Activated CD4-positive, alpha-beta T cell treated with anti-CD3 and anti-CD28 coated beads, Interleukin-2, amount 10 ng/mL, durations not matched to agents 7 days and 5 days (primary cell): ENCODE data around the gene ENDOU. TPM values are rescaled to one million over a fixed set of nuclear protein-coding genes. Genes with fewer than 3 reads are reported as not detected.

Source experiments
- CTCF ChIA-PET: fragments of 350-600 bp; sonication (Branson Sonifier 250); formaldehyde crosslinking; loops from one replicate; lab custom pipeline; 2021; ENCODE audit warnings: antibody characterized with exemption; lab: Charles Lee
- POLR2A ChIA-PET: fragments of 350-600 bp; sonication (Branson Sonifier 250); formaldehyde crosslinking; loops from one replicate; lab custom pipeline; 2021; ENCODE audit warnings: antibody characterized with exemption; lab: Charles Lee
- DNase-seq: peaks from one replicate; pipeline ENCODE4 v3.0.0-alpha.2; 2020
- H3K27ac Mint-ChIP-seq: one replicate; pipeline ENCODE4 v1.8.0; 2021; ENCODE audit warnings: mild to moderate bottlenecking, moderate library complexity, mixed read lengths
- H3K27me3 Mint-ChIP-seq: one replicate; pipeline ENCODE4 v1.8.0; 2021; ENCODE audit warnings: mixed read lengths
- H3K36me3 Mint-ChIP-seq: one replicate; pipeline ENCODE4 v1.8.0; 2021; ENCODE audit warnings: low read depth, mixed read lengths
- H3K4me1 Mint-ChIP-seq: one replicate; pipeline ENCODE4 v1.8.0; 2021; ENCODE audit warnings: mixed read lengths
- H3K4me3 Mint-ChIP-seq: one replicate; pipeline ENCODE4 v1.8.0; 2021; ENCODE audit warnings: mild to moderate bottlenecking, moderate library complexity, mixed read lengths
- H3K9me3 Mint-ChIP-seq: one replicate; pipeline ENCODE4 v1.8.0; 2021; ENCODE audit warnings: mixed read lengths
- total RNA-seq, 2 experiments: library from RNA; stranded (reverse); gene quantifications; one replicate each; pipeline ENCODE4 v1.2.3, GENCODE V29; 2021

Gene ENDOU
- total RNA-seq, 2 experiments from 2014 or later = not detected

- POLR2A ChIA-PET = no interaction called here
These were observed 12.8 kb upstream of the ENDOU start for GRCh38 chr12:47737936-47738594.

DNA sequence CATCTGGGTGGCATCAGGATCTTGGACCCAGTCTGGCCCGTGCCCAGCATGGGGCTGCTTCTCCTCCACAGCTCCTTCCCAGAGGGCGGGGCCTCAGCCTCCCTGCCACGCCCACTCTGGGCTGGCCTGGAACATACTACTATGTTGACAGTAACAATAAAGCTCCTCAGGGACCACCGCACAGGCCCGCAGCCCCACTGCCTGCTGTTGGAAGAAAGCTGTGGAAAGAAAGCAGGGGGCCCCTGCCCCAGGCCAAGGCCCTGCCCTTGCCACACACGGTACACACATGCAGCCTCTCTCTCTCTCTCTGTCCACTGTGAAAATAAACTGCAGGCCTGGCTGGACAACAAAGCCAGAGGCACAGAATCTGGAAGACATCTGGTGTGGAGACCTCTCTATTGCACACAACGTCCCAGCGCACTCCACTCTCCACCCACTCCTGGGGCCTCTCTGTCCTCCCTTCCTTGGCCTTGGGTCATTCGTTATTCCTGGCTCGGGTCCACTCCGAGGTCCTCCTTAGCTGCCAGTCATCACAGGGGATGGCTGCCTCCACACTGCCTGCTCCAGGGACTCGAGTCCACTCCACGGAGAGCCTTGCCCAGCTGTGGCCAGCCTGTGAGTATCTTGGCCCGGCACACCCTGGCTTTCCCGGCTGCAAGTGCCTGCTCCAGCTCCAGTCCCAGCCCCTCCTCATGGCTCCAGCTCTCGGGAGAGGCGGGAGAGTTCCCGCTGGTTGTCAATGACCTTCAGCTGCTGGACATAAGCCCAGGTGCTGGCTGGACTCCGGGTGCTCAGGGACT is 11.8 kb upstream of the ENDOU start:
- Mint-ChIP-seq H3K27me3 (no peaks in the 10 kb centered on the region), H3K4me3 (no peak overlapping the region), H3K9me3 (no peaks in the 10 kb centered on the region), H3K36me3 (no peaks in the 10 kb centered on the region), H3K27ac (no peak overlapping the region), H3K4me1 (peaks cover 13% of the 10 kb centered on the region)
- DNase-seq = no peak
- ChIA-PET POLR2A (no interaction called here), CTCF (interaction anchor here (0.9 to 2.1 kb wide), 10 partner anchors 10 to 104 kb away, joined by 3 to 8 read pairs (median 4); no protein-coding TSS in a partner anchor)

More at GRCh38 chr12:47737936-47738594, 12.8 kb upstream of the ENDOU start:
- no peaks in the 10 kb centered on the region for H3K36me3 Mint-ChIP-seq
- H3K4me3 Mint-ChIP-seq = no peak overlapping the region
- no peaks in the 10 kb centered on the region for H3K9me3 Mint-ChIP-seq
- DNase-seq = no peak
- CTCF ChIA-PET = no interaction called here
- H3K27me3 Mint-ChIP-seq = no peaks in the 10 kb centered on the region
- peaks cover 17% of the 10 kb centered on the region for H3K4me1 Mint-ChIP-seq
- no peak overlapping the region for H3K27ac Mint-ChIP-seq

DNA sequence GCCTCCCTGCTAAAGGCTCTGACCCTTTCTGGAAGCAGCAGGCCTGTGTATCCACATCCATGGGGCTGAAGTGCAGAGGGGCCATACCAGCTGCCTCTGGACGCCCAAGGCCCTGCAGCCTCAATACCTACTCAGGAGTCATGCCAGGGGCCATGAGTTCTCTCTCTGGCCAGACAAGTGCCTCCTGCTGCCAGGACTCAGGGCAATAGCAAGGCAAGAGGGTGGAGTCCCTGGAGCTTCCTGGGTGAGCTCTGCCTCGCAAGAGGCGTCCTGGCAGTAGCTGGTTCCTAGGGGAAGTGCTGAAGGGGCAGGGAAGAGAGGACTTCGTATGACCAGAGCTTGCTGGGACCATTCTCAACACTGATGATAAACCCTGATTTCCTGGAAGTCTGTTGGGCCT is 10.9 kb upstream of the ENDOU start:
- H3K4me1 Mint-ChIP-seq = peaks cover 6% of the 10 kb centered on the region
- no peak overlapping the region for H3K27ac Mint-ChIP-seq
- no peaks in the 10 kb centered on the region for H3K36me3 Mint-ChIP-seq
- no peaks in the 10 kb centered on the region for H3K27me3 Mint-ChIP-seq
- no peak overlapping the region for H3K4me3 Mint-ChIP-seq
- ChIA-PET CTCF (interaction anchor here (0.9 to 2.1 kb wide), 10 partner anchors 11 to 104 kb away, joined by 3 to 8 read pairs (median 4); no protein-coding TSS in a partner anchor), POLR2A (no interaction called here)
- H3K9me3 Mint-ChIP-seq = no peaks in the 10 kb centered on the region
- no peak for DNase-seq

- ChIA-PET POLR2A (no interaction called here), CTCF (interaction anchor here (0.9 to 3.6 kb wide), 7 partner anchors 12 to 102 kb away, joined by 3 to 17 read pairs (median 4); no protein-coding TSS in a partner anchor)
- peaks cover 1% of the 10 kb centered on the region for H3K4me1 Mint-ChIP-seq
- H3K9me3 Mint-ChIP-seq = no peaks in the 10 kb centered on the region
- H3K36me3 Mint-ChIP-seq = no peaks in the 10 kb centered on the region
- no peaks in the 10 kb centered on the region for H3K27me3 Mint-ChIP-seq
- DNase-seq = no peak
- H3K27ac Mint-ChIP-seq = no peak overlapping the region
- no peak overlapping the region for H3K4me3 Mint-ChIP-seq
These were observed 10.4 kb upstream of the ENDOU start for GRCh38 chr12:47735649-47736048.

DNA sequence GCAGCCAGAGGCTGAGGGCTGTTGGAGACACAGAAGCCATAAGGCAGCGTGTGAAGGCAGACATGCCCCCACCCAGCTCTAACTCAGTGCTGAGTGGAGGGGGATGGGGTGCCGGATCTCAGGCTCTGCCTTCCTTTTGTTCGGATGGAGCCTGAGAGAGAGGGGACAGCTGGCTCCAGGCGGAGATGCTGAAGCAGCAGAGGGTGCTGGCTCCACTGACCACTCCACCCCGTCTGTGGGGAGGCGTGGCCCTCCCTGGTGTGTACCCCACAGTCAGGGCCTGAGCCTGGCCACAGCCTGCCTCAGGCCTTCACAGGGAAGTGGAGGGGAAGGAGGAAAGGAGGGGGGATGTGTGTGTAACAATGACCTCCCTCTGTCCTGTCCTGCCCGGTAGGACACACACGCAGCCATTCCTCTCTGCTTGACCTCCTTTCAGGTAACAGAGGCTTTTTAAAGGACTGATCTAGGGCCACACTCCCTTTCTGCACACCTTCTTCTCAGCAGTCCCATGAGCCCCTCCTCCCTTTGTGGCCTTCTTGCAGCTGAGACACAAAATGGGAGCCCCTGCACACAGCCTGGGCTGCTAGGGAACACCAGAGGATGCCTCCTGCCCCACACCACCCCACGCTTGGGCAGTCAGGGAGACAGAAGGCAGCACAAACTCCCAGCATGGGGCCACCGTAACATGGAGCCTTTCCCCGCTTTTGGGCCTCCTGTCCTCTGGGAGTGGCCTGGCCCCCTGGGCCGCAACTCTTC is 9.6 kb upstream of the ENDOU start:
- Mint-ChIP-seq H3K4me1 (peaks cover 1% of the 10 kb centered on the region), H3K9me3 (no peaks in the 10 kb centered on the region), H3K36me3 (no peaks in the 10 kb centered on the region), H3K27me3 (no peaks in the 10 kb centered on the region), H3K27ac (no peak overlapping the region), H3K4me3 (no peak overlapping the region)
- DNase-seq = no peak
- CTCF ChIA-PET = interaction anchor here (2.1 to 3.6 kb wide), 2 partner anchors 13 to 18 kb away, joined by 8 to 17 read pairs; no protein-coding TSS in a partner anchor
- POLR2A ChIA-PET = no interaction called here

DNA sequence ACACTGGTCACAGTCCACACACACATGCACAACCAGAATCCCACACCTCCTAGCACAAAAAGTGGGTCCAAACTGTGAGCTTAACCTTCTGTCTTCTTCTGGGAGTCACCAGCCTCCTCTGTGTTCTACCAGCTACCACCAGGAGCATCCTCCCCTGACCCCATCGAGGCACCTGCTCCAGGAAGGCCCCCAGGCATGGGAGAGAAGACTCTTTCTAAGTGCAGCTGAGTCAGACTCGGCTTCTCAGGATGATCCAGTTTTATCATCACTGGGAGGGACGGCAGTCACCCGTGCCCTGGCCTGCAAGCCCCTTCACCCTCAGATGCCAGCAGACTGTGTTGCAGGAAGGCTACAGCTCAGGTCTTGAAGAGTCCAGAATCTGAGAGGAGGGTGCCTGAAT is 7.9 kb upstream of the ENDOU start:
- Mint-ChIP-seq H3K9me3 (no peaks in the 10 kb centered on the region), H3K27ac (peak overlapping the region; percentile 73), H3K27me3 (no peaks in the 10 kb centered on the region), H3K4me1 (no peaks in the 10 kb centered on the region), H3K4me3 (no peak overlapping the region), H3K36me3 (no peaks in the 10 kb centered on the region)
- DNase-seq = no peak
- POLR2A ChIA-PET = interaction anchor here (0.7 kb wide), 1 partner anchor 294 kb away, joined by 3 read pairs; no protein-coding TSS in a partner anchor
- CTCF ChIA-PET = interaction anchor here (0.8 to 3.6 kb wide), 13 partner anchors 9 to 886 kb away, joined by 3 to 17 read pairs (median 4); no protein-coding TSS in a partner anchor

DNA sequence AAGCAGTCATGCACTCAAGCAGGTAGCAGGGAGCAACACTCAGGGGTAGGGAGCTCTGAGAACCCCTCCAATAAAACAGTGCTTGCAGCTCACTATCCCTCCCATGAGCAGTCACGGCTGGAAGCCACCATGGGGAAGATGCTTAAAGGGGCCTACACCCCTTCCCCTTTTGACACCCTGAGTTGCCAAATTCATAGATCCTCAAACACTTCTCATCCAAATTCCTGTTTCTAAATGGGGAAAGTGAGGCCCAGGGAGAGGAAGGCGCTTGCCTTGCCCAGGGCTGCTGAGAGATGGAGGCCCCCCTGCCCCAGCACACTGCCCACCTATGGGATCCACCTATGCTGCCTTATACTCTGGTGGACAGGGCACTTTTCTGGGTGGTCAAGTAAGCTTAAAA is 7.2 kb upstream of the ENDOU start:
- Mint-ChIP-seq H3K27me3 (no peaks in the 10 kb centered on the region), H3K27ac (no peak overlapping the region), H3K36me3 (no peaks in the 10 kb centered on the region), H3K4me3 (no peak overlapping the region), H3K9me3 (no peaks in the 10 kb centered on the region), H3K4me1 (no peaks in the 10 kb centered on the region)
- CTCF ChIA-PET = interaction anchor here (0.8 to 3.6 kb wide), 13 partner anchors 10 to 887 kb away, joined by 3 to 17 read pairs (median 4); no protein-coding TSS in a partner anchor
- DNase-seq = no peak
- POLR2A ChIA-PET = interaction anchor here (0.7 kb wide), 1 partner anchor 294 kb away, joined by 3 read pairs; no protein-coding TSS in a partner anchor

- POLR2A ChIA-PET = no interaction called here
These were observed 6.4 kb upstream of the ENDOU start for GRCh38 chr12:47731723-47732122.

DNA sequence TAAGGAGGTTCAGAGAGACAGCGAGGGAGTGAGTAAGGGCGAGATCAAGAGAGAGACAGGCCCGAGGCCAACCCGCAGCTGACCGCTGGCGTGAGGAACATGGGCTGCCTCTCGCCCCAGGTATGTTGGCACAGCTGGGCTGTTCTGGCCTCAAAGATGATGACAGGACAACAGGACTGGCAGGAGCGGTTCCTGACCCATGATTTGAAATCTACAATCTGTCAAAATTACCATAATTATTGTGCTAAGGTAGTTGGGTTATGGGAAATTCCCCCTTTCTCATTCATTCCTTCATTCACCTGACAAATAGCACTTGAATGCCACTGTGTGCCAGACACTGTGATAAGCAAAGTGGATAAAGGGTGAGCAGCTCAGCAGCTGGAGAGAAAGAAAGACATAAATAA is 5.1 kb upstream of the ENDOU start:
- DNase-seq = no peak
- CTCF ChIA-PET = interaction anchor here (0.9 to 2.0 kb wide), 4 partner anchors 10 to 17 kb away, joined by 3 to 5 read pairs (median 4); no protein-coding TSS in a partner anchor
- no peak overlapping the region for H3K27ac Mint-ChIP-seq
- H3K36me3 Mint-ChIP-seq = no peaks in the 10 kb centered on the region
- no peak overlapping the region for H3K4me3 Mint-ChIP-seq
- no peaks in the 10 kb centered on the region for H3K27me3 Mint-ChIP-seq
- H3K4me1 Mint-ChIP-seq = no peaks in the 10 kb centered on the region
- POLR2A ChIA-PET = no interaction called here
- H3K9me3 Mint-ChIP-seq = no peaks in the 10 kb centered on the region

More at GRCh38 chr12:47731723-47732122, 6.4 kb upstream of the ENDOU start:
- Mint-ChIP-seq H3K27me3 (no peaks in the 10 kb centered on the region), H3K4me1 (no peaks in the 10 kb centered on the region), H3K36me3 (no peaks in the 10 kb centered on the region), H3K27ac (no peak overlapping the region), H3K9me3 (no peaks in the 10 kb centered on the region), H3K4me3 (no peak overlapping the region)
- CTCF ChIA-PET = interaction anchor here (0.8 to 2.2 kb wide), 9 partner anchors 9 to 274 kb away, joined by 3 to 9 read pairs (median 3); no protein-coding TSS in a partner anchor
- no peak for DNase-seq

- no peak overlapping the region for H3K4me3 Mint-ChIP-seq
- H3K36me3 Mint-ChIP-seq = no peaks in the 10 kb centered on the region
- CTCF ChIA-PET = interaction anchor here (1.1 kb wide), 1 partner anchor 14 kb away, joined by 4 read pairs; no protein-coding TSS in a partner anchor
- no peaks in the 10 kb centered on the region for H3K9me3 Mint-ChIP-seq
- H3K27ac Mint-ChIP-seq = no peak overlapping the region
- no peaks in the 10 kb centered on the region for H3K4me1 Mint-ChIP-seq
- no peak for DNase-seq
- POLR2A ChIA-PET = no interaction called here
- H3K27me3 Mint-ChIP-seq = no peaks in the 10 kb centered on the region
These were observed 3.9 kb upstream of the ENDOU start for GRCh38 chr12:47729233-47729632.

DNA sequence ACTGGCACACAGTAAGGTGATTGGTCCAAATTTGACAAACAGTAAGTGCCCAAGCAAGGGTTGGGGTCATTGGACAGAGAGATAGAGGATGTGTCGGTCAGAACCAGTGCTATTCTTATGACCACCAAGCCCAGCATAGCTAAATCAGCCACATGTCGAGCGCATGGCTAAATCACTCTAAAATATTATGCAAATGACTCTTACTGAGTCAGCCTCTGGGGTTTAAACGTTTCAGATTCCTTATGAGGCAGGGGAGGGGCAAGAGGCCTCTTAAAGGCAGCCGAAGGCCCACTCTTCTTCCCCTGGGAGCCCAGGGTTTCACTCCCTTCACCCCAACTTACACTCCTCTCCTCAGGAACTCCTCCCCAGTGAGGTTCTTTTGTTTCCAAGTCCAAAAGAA is 603 bp upstream of the ENDOU start:
- no peak overlapping the region for H3K27ac Mint-ChIP-seq

More for the DNA sequence above, 603 bp upstream of the ENDOU start:
- ChIA-PET POLR2A (no interaction called here), CTCF (interaction anchor here (0.6 to 5.1 kb wide), 6 partner anchors 10 to 46 kb away, joined by 3 to 40 read pairs (median 8); no protein-coding TSS in a partner anchor)
- DNase-seq = no peak
- Mint-ChIP-seq H3K36me3 (peaks cover 3% of the 10 kb centered on the region), H3K9me3 (no peaks in the 10 kb centered on the region), H3K4me3 (no peak overlapping the region), H3K4me1 (peaks cover 25% of the 10 kb centered on the region), H3K27me3 (no peaks in the 10 kb centered on the region)
